HG03520 (cell line): ENCODE data around the gene TMEM119.
A peak's percentile ranks its signal among the peaks of the same experiment; 100 is the strongest.

Experiments used
- ATAC-seq: cut with Tn5 transposase; IDR thresholded peaks from one replicate; pipeline ENCODE4 v1.9.1; 2021; ENCODE audit warnings: mild to moderate bottlenecking, moderate library complexity; ENCODE audit not compliant: unreplicated experiment

TMEM119 gene

GRCh38 chr12:108618079-108618952 lies 20.4 kb upstream of the TMEM119 start:
- no peak for ATAC-seq

DNA sequence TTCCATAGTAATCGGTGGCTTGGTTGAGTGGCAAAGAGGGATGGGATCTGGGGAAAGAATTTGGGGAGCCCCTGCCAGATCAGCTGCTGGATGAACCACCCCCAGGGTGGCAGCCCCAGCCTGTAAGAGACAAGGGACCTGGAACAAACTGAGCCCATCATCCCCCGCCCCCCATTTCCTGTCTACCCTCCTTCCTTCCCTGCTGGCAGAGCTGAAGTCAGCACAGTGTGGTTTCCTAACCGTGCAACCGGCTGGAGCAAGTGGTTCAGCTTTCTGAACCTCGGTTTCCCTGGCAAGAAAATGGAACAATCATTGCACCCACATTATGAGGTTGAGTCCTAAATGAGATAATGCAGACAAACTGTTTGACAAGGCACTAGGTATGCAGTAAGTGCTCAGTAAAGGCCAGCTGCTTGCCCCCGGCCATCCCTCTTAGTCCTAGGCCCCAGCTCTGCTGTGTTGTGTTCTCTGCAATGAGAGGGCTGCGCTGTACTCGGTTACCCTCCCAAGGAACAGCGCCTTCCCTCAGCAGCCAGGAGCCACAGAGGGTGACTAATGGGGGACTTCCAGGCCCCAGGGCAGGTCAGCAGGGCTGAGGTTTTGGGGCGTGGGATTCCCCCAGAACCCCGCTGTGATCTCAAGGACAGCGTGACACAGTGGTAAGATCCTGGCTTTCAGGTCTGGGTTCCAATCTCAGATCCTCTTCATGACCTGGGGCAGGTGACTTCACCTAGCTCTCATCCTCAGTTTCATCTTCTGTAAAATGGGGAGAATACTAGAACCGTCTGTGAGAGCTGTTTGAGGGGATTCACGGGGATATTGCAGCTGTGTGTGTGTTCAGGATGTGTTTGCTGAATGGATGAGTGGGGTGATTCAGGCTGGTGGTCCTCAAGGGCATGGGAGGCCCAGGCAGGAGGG lies 19.3 kb upstream of the TMEM119 start:
- ATAC-seq, result peak; percentile 83

DNA sequence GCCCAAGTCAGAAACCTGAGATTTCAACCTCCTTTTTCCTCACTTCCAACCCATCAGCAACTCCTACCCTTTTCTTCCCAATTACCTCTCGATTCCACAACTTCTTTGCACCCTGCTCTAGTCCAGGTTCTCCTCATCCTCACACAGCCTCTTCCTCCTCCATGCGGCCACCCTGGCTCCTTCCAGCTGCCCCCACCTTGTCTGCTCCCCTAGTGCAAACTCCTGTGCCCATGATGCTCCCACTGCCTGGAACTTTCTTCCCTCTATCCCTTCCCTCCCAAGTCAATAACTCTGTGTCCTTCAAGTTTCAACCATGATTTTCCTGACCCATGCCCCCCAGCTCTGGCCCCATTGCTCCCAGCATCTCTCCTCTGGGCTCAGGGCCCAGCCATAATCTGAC lies 18.5 kb upstream of the TMEM119 start:
- no peak for ATAC-seq

DNA sequence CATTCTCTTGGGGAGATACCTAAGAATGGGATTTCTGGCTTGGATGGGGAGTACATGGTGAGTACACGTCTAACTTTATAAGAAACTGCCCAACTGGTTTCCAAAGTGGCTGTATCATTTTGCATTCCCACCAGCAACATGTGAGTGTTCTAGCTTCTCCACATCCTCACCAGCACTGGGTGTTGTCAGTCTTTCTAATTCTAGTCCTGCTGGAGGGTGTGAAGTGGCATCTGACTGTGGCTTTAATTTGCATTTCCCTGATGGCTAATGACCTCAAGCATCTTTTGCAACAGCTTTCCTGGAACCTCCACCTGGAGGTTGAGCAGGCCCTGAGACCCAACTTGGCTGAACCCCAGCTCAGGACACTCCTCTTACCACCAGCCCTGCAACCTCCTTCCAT lies 18.0 kb upstream of the TMEM119 start:
- ATAC-seq, result no peak

DNA sequence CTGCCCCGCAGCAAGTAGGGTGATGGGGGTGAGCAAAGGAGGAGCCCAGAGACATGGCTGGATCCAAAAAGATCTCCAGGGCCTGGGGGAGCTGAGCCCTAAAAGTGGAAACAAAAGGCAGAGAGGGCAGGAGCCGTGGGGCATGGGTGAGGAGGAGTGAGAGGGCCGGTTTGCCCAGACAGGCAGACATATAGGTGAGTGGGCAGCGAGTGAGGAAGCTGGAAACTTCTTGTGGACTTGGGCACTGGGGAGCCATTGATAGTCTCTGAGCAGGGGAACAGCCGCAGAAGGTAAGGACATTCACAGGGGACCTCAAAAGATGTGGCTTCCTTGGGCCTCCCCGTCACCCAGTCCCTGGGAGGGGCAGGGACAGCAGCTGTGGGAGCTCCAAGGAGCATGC lies 16.8 kb upstream of the TMEM119 start:
- no peak for ATAC-seq

GRCh38 chr12:108614041-108614440 lies 16.2 kb upstream of the TMEM119 start:
- ATAC-seq, result no peak

- no peak for ATAC-seq
Measured at GRCh38 chr12:108613548-108613947, 15.7 kb upstream of the TMEM119 start.

DNA sequence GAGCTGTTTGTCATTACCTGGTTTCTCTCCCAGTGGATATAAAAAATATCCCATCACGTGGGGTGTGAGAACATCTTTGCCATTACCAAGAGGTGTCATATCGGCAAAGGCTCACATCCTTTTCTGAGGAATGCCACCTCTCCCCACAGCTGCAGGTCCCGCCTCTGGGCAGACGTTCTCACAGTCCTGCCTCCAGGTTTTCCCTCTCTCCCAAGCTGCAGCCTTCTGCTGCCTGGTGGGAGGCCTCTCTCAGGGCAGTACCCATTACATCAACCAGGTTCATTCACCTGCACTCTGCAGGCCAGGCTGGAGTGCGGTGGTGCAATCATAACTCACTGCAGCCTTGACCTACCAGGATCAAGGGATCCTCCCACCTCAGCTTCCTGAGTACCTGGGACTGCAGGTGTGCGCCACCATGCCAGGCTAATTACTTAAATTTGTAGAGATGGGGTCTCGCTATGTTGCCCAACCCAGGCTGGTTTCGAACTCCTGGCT lies 15.0 kb upstream of the TMEM119 start:
- ATAC-seq, result no peak

- no peak for ATAC-seq
Measured at GRCh38 chr12:108611884-108612415, 14.1 kb upstream of the TMEM119 start.

DNA sequence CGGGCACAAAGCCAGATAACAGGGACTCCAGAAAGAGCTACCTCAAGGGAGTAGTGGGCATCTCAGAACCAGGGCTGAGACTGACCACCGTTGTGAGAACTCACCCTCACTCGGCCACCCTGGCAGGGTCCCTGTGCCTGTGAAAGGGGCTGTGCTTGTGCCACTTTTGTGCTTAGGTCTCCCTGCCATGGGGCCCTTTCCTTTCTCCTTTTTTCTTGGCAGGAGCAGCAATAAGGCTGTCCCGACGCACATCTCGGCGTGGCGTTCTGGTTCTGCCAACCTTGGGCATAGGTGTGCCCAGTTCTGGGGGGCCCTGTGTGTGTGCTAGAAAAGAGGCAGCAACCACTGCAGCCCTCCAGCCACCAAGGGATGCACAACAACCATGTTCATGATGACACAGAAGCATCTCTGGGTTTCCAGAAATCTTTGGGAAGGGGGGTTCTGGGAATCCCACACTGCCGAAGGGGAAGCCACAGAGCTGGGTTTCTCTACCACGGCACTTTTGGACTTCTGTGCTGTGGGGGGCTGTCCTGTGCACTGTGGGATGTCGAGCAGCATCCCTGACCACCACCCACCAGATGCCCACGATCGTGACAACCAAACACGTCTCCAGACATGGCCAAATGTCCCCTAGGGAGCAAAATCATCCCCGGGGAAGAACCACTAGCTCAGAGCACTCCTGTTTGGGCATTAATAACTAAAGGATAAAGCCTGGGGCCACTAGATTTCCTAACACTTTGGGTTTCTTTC lies 13.1 kb upstream of the TMEM119 start:
- no peak for ATAC-seq

GRCh38 chr12:108610336-108610815 lies 12.5 kb upstream of the TMEM119 start:
- no peak for ATAC-seq

- no peak for ATAC-seq
Measured at GRCh38 chr12:108609537-108610335, 11.9 kb upstream of the TMEM119 start.

DNA sequence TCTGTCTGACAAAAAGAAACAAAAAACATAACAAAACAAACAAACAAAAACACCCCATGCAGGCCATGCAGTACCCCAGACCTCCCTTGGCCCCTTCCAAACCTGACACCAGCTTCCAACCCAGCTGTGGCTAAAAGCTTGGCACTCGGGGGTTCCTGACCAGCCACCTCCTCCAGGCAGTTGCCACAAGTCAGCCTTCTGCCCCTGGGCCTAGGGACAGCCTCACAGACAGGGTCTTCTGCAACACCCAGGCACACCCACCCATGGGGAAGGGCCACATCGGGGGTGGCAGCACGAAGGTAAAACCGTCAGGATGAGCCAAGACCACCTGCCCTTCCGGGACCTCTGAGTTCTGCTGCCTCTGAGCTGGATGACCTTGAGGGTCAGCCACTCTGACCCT lies 10.7 kb upstream of the TMEM119 start:
- no peak for ATAC-seq

- ATAC-seq, result no peak
Measured at GRCh38 chr12:108607981-108608600, 10.2 kb upstream of the TMEM119 start.

DNA sequence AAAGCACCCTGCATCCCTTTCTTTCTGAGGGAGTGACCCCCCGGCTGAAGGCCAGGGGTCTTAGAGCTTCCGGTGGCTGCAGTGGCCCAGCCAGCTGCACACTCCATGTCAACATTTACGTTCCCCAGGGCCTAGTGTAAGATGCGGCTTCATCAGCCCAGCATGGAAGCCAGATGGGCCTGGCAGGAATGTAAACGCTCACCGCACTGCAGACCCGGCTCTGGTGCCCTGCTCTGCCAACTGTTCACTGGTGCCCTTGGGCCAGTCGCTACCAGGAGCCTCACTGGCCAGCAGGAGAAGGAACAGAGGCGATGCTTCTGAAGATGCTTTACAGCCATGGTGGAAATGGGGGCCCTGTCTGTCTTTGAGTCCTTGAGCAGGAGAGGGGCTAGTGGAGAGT lies 8.6 kb upstream of the TMEM119 start:
- no peak for ATAC-seq

DNA sequence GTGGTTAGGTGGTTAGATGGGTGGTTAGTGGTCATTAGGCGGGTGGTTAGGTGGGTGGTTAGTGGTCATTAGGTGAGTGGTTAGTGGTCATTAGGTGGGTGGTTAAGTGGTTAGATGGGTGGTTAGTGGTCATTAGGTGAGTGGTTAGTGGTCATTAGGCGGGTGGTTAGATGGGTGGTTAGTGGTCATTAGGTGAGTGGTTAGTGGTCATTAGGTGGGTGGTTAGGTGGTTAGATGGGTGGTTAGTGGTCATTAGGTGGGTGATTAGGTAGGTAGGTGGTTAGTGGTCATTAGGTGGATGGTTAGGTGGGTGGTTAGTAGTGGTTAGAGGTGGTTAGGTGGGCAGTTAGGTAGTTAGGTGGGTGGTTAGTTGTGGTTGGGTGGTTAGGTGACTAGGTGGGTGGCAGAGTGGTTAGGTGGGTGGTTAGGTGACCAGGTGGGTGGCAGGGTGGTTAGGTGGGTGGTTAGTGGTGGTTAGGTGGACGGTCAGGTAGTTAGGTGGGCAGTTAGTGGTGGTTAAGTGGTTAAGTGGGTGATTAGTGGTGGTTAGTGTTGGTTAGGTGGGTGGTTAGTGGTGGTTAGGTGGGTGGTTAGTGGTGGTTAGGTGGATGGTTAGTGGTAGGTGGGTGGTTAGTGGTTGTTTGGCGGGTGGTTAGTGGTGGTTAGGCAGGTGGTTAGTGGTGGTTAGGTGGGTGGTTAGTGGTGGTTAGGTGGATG lies 8.0 kb upstream of the TMEM119 start:
- ATAC-seq, result no peak

DNA sequence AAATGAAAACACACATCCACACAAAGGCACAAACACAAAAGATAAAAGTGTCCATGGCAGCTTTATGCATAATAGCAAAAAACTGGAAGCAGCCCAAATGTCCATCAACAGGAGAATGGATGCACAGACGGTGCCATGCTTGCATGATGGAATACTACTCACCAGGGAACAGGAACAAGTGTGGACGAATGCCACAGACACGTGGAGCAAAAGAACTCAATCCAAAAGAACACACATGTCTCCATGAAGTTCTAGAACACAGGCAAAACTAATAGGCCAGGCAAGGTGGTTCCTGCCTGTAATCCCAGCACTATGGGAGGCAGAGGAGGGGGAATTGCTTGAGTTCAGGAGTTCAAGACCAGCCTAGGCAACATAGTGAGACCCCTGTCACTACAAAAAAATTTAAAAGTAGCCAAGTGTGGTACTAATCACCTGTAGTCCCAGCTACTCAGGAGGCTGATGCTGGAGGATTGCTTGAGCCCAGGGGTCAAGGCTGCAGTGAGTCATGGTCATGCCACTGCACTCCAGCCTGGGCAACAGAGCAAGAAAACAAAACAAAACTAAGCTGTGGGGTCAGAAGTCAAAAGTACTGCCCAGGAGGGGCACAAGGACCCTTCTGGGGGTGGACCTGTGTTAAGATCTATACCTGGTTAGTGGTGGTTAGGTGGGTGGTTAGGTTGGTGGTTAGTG lies 7.3 kb upstream of the TMEM119 start:
- no peak for ATAC-seq
